Measurements from ENCODE around the gene PHACTR1.

PHACTR1 gene

GRCh38 chr6:12865117-12865516 is 148.6 kb downstream of the PHACTR1 start:
- DNase-seq, result no peak

- DNase-seq, result no peak
Measured at GRCh38 chr6:12865671-12866181, 149.2 kb downstream of the PHACTR1 start.

GRCh38 chr6:12866422-12867029 is 150.0 kb downstream of the PHACTR1 start:
- DNase-seq, result no peak

GRCh38 chr6:12869816-12870432 is 153.4 kb downstream of the PHACTR1 start:
- no peak for DNase-seq

- no peak for DNase-seq
Measured at GRCh38 chr6:12873691-12874090, 157.1 kb downstream of the PHACTR1 start.

GRCh38 chr6:12875051-12875450 is 158.5 kb downstream of the PHACTR1 start:
- no peak for DNase-seq

- no peak for DNase-seq
Measured at GRCh38 chr6:12878741-12879140, 162.2 kb downstream of the PHACTR1 start.

- no peak for DNase-seq
Measured at GRCh38 chr6:12882761-12883290, 166.3 kb downstream of the PHACTR1 start.

- no peak for DNase-seq
Measured at GRCh38 chr6:12884983-12885382, 168.4 kb downstream of the PHACTR1 start.

GRCh38 chr6:12886961-12887775 is 170.6 kb downstream of the PHACTR1 start:
- DNase-seq, result no peak

- DNase-seq, result no peak
Measured at GRCh38 chr6:12890171-12890790, 173.7 kb downstream of the PHACTR1 start.

- DNase-seq, result no peak
Measured at GRCh38 chr6:12891595-12891994, 175.0 kb downstream of the PHACTR1 start.

- no peak for DNase-seq
Measured at GRCh38 chr6:12892151-12892550, 175.6 kb downstream of the PHACTR1 start.

- no peak for DNase-seq
Measured at GRCh38 chr6:12893036-12893435, 176.5 kb downstream of the PHACTR1 start.

- DNase-seq, result no peak
Measured at GRCh38 chr6:12895721-12896120, 179.2 kb downstream of the PHACTR1 start.

- no peak for DNase-seq
Measured at GRCh38 chr6:12896208-12896733, 179.7 kb downstream of the PHACTR1 start.

- no peak for DNase-seq
Measured at GRCh38 chr6:12898603-12899002, 182.0 kb downstream of the PHACTR1 start.

- no peak for DNase-seq
Measured at GRCh38 chr6:12899046-12899833, 182.7 kb downstream of the PHACTR1 start.

GRCh38 chr6:12903246-12903645 is 186.7 kb downstream of the PHACTR1 start:
- no peak for DNase-seq

- no peak for DNase-seq
Measured at GRCh38 chr6:12909833-12910232, 193.3 kb downstream of the PHACTR1 start.

- DNase-seq, result no peak
Measured at GRCh38 chr6:12911427-12911826, 194.9 kb downstream of the PHACTR1 start.

GRCh38 chr6:12913201-12913600 is 196.6 kb downstream of the PHACTR1 start:
- DNase-seq, result no peak
